ENCODE results near the gene ZBED5. TPM values are rescaled to one million over a fixed set of nuclear protein-coding genes. Genes with fewer than 3 reads are reported as not detected.

Gene ZBED5
- total and polyA plus RNA-seq, 4 donors: 18.0 to 57.9 (median 39.9) TPM

DNA sequence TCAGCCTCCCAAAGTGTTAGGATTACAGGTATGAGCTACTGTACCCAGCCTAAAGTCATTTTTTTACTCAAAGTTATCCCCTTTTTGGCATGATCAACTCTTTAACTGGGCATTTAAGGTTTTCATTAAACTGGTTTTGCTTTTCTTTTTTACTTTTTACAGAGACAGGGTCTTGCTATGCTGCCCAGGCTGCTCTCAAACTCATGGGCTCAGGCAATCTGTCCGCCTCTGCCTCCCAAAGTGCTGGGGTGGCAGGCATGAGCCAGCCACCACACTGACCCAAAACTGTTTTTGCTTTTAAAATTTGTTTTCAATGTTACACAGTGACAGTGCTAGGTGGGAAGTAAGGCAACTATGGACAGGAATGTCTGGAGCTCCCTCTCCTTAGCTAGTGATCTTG, 3.9 kb upstream of the ZBED5 start:
- H3K36me3 ChIP-seq (ENCODE audit: control insufficient read depth in 4 of 4, insufficient read depth in 4 of 4, low read length in 4 of 4): peaks cover 0 to 5% (median 0%) of the 10 kb centered on the region in 4 donors
- H3K27me3 ChIP-seq (ENCODE audit: control insufficient read depth in 3 of 3, insufficient read depth in 3 of 3, low read length in 2 of 3): no peaks in the 10 kb centered on the region
- H3K9me3 ChIP-seq (ENCODE audit: control insufficient read depth in 4 of 4, insufficient read depth in 3 of 4, low read length in 3 of 4): no peaks in the 10 kb centered on the region
- peaks cover 0 to 10% (median 0%) of the 10 kb centered on the region in 5 donors for H3K4me1 ChIP-seq (ENCODE audit: control insufficient read depth in 5 of 5, insufficient read depth in 5 of 5, low read length in 5 of 5)
- H3K27ac ChIP-seq (ENCODE audit: low read depth in 1 of 2, low read length in 1 of 2): no peak overlapping the region
- 86 to 95% methylated on average over 1 of the region's 1 CpG for WGBS, 2 donors
- no peak overlapping the region for H3K9ac ChIP-seq (ENCODE audit: insufficient read depth in 1 of 2, low read length in 2 of 2)
- H3K4me3 ChIP-seq: no peak overlapping the region
- ATAC-seq (ENCODE audit: insufficient read depth, low FRiP score): no peak
- no peak for DNase-seq
- TF ChIP-seq, protein P1, sequence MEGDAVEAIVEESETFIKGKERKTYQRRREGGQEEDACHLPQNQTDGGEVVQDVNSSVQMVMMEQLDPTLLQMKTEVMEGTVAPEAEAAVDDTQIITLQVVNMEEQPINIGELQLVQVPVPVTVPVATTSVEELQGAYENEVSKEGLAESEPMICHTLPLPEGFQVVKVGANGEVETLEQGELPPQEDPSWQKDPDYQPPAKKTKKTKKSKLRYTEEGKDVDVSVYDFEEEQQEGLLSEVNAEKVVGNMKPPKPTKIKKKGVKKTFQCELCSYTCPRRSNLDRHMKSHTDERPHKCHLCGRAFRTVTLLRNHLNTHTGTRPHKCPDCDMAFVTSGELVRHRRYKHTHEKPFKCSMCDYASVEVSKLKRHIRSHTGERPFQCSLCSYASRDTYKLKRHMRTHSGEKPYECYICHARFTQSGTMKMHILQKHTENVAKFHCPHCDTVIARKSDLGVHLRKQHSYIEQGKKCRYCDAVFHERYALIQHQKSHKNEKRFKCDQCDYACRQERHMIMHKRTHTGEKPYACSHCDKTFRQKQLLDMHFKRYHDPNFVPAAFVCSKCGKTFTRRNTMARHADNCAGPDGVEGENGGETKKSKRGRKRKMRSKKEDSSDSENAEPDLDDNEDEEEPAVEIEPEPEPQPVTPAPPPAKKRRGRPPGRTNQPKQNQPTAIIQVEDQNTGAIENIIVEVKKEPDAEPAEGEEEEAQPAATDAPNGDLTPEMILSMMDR (IDR thresholded peaks at IDR 0.05; ENCODE audit: control extremely low read depth, extremely low read depth): no peak

DNA sequence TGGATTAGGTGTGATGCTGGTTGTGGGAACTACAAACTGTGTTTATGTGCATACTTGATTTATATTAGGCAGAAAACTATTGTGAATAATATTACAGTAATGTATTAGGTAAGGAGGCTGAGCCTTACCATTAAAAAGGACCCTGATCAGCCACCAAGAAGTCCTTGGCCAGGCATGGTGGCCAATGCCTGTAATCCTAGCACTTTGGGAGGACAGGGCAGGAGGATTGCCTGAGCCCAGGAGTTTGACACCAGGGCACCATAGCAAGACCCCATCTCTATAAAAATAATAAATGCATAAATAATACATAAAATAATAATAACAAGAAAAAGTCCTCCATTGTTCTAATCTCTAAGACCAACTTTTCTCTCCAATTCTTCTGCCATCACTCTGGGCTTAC, 3.2 kb upstream of the ZBED5 start:
- no peaks in the 10 kb centered on the region for H3K27me3 ChIP-seq (ENCODE audit: control insufficient read depth in 3 of 3, insufficient read depth in 3 of 3, low read length in 2 of 3)
- H3K4me1 ChIP-seq (ENCODE audit: control insufficient read depth in 5 of 5, insufficient read depth in 5 of 5, low read length in 5 of 5): peaks cover 0 to 16% (median 3%) of the 10 kb centered on the region in 5 donors
- H3K9ac ChIP-seq (ENCODE audit: insufficient read depth in 1 of 2, low read length in 2 of 2): no peak overlapping the region
- TF ChIP-seq, protein P1 (IDR thresholded peaks at IDR 0.05; ENCODE audit: control extremely low read depth, extremely low read depth): no peak
- H3K27ac ChIP-seq (ENCODE audit: low read depth in 1 of 2, low read length in 1 of 2): no peak overlapping the region
- ATAC-seq (ENCODE audit: insufficient read depth, low FRiP score): no peak
- H3K4me3 ChIP-seq: no peak overlapping the region
- no peaks in the 10 kb centered on the region for H3K9me3 ChIP-seq (ENCODE audit: control insufficient read depth in 4 of 4, insufficient read depth in 3 of 4, low read length in 3 of 4)
- peaks cover 0 to 5% (median 0%) of the 10 kb centered on the region in 4 donors for H3K36me3 ChIP-seq (ENCODE audit: control insufficient read depth in 4 of 4, insufficient read depth in 4 of 4, low read length in 4 of 4)
- DNase-seq: no peak

DNA sequence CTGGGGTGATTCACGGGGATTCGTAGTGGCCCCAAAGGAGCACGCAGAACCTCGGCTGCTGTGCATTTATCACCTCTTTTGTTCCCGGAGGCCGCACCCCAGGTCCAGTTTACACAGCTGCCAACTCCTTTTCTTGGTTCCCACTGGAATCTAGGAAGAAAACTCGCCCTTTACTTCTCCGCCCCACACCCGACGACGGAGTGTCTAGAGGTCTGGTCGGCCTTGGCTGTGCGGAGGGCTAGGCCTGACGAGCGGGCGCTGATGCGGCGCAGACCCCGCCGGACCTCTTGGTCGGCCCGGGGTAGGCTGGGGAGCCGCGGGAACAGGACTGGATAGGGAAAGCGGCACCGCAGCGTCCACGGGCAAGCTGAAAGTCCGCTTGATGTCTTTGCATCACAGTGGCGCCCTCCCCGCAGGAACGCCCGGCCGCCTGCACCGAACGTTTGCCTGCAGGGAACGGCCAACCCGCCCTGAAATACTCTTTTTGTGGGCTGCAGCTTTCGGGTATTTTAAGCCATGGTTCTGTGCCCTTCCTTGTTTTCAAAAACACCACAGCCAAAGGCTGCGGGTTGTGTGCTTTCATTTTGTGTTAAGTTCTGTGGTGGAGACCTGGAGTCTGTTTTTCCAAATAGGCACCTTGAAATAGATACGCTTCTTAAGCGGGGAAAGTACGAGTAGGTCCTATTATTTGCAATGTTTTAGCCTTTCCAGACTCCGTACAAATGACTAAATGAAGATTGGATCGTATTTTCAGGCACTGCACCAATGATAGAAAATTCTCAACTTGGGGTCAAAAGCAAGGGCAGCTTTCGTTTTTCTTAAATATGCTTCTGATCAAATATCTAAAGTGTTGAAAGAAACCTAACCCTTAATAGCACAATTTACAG, 829 bp upstream of the ZBED5 start:
- TF ChIP-seq, protein P1 (IDR thresholded peaks at IDR 0.05; ENCODE audit: control extremely low read depth, extremely low read depth): no peak
- peak; percentile 77 to 86 (median 80) for DNase-seq
- Histone ChIP-seq H3K36me3 (ENCODE audit: control insufficient read depth in 4 of 4, insufficient read depth in 4 of 4, low read length in 4 of 4) (peaks cover 1 to 21% (median 15%) of the 10 kb centered on the region in 4 donors), H3K27me3 (ENCODE audit: control insufficient read depth in 3 of 3, insufficient read depth in 3 of 3, low read length in 2 of 3) (no peaks in the 10 kb centered on the region), H3K9ac (ENCODE audit: insufficient read depth in 1 of 2, low read length in 2 of 2) (peak overlapping the region; percentile 91 to 93), H3K27ac (ENCODE audit: low read depth in 1 of 2, low read length in 1 of 2) (peak overlapping the region; percentile 99), H3K4me3 (peak overlapping the region; percentile 69), H3K4me1 (ENCODE audit: control insufficient read depth in 5 of 5, insufficient read depth in 5 of 5, low read length in 5 of 5) (peaks cover 0 to 15% (median 5%) of the 10 kb centered on the region in 5 donors), H3K9me3 (ENCODE audit: control insufficient read depth in 4 of 4, insufficient read depth in 3 of 4, low read length in 3 of 4) (no peaks in the 10 kb centered on the region)
- WGBS, 2 donors: 1% methylated on average over 42 to 46 of the region's 46 CpGs
- ATAC-seq (ENCODE audit: insufficient read depth, low FRiP score): peak; percentile 48
